ENCODE data around the gene NGFR.

The NGFR gene

DNA sequence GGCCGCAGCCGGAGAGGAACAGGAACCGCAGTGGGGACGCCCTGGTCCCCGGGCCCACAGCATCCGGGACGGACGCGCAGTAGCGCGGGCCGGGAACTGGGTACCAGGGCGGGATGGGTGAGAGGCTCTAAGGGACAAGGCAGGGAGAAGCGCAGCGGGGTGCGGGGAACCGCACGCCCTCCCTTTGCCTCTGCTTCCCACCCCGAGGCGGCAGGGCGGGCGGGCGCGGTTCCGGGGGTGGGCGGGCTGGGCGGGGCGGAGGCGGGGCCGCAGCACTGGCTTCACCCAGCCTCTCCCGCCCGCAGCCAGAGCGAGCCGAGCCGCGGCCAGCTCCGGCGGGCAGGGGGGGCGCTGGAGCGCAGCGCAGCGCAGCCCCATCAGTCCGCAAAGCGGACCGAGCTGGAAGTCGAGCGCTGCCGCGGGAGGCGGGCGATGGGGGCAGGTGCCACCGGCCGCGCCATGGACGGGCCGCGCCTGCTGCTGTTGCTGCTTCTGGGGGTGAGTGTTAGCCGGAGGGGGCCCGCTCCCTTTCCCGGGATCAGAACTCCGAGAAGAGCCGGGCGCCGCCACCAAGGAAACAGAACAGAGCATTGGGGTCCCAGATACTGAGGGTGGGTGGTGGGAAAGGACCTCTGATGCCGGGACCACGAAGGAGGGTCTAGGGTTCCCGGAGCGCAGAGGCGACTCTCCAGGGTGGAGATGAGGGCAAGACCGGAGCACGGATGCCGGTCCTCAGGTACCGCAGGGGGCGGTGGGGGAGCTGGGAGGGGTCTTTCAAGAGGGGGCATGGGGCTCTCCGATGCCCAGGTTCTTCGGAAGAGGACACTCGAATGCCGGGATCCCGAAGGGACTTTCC, at the start of gene NGFR:
NGFR (plus strand) TSS at position 308 of the 856 bp plus-strand sequence; CDS start at position 433, 125 bp downstream.
- DNase-seq (ENCODE audit: low spot score), result peak; percentile 78

DNA sequence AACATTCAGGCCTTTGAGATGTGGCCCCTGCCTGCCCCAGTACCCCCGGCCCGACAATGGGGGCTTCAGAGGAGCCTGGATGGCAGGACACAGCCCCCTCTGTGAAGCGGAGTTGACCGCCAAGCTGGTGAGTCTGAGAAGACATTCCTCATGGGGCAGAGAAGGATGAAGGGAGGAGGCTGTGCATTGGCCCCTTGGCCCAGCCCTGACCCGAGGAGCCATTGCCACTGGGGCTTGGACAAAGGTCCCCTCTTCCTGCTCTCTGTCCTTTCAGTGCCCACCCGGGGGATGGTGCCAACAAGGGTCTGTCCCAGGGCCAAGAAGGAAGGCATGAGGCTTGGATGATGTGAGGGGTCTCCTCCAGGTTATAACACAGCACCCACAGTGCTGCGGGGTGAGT, 49.5 kb upstream of the NGFR start:
- no peak for DNase-seq (ENCODE audit: low spot score)

DNA sequence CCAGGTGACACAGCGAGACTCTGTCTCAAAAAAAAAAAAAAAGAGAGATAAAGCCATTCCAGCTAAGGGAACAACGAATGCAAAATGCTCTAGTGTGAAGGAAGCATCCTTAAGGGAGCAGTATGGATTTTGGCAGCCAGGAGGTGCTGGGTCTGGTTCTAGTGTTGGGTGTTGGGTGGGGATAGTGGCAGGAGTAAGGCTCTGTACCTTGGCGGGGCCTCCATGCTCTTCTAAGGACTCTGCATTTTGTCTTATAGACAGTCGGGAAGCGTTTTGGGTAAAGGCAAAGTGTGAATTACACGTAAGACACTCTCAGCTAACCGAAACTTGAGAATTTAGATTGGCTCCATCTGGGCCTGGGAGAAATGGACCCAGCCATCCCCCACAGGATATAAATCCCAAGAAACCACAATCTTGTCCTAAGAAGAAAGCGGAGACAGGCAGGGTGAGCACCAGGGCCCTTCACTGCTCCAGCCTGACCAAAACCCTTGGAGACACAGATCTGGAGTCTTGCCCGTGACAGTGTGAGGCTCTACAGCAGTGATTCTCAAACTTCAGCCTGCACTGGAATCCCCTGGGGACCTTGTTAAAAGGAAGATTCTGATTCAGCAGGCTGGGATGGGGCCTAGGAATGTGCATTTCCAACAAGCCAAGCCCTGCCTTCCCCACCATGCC, 47.3 kb upstream of the NGFR start:
- DNase-seq (ENCODE audit: low spot score), result no peak

DNA sequence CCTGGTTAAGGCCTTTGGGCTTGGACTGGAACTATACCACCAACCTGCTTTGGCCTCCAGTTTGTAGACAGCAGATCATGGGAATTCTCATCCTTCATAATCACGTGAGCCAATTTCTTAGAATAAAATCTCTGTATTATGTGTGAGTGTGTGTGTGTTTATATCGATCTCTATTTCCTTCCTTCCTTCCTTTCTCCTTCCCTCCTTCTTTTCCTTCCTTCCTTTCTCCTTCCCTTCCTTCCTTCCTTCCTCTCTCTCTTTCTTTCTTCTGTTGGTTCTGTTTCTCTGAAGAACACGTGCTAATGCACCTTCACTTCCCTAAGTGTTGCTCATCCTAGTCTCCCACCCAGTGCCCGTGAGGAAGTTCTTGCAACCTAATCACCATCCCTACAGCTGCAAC, 44.9 kb upstream of the NGFR start:
- DNase-seq (ENCODE audit: low spot score), result no peak

DNA sequence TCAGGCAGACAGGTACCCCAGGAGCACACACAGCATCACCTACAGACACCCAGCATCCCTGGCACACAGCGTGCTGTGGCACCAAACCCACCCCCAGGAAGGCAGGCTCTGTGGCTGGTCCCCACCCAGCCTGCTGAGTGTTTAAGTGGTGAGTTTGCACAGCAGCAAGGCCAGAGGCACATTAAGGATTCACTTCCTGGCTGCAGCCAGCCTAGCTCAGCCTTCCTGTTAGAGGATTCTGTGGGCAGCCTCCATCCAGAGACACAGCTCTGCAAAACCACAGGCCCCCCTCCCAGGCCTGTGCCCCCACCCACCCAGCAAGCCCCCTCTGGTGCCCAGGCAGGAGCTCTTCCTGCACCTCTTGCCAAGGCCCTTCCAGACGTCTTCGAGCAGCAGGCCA, 44.4 kb upstream of the NGFR start:
- DNase-seq (ENCODE audit: low spot score), result no peak

- DNase-seq (ENCODE audit: low spot score), result no peak
Observed at GRCh38 chr17:49452201-49452600, 42.9 kb upstream of the NGFR start.

DNA sequence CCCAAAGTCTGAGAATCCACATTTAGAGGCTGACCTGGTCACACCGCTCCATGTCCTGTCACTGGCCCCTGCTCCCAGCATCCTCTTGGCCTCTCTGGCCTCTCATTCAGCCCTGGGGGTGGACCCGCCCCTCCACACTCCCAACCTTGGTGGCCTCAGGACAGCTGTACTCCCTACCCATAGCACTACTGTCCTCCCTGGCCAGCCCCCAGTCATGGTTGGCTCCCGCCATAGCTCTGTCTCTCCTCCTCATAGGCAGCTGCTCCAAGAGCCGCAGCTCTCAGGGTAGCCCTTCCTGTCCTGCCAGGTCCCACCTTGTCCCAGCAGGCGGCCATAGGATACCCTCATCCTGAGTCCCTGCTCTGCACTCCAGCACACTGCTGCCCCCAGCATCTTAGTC, 42.4 kb upstream of the NGFR start:
- no peak for DNase-seq (ENCODE audit: low spot score)

DNA sequence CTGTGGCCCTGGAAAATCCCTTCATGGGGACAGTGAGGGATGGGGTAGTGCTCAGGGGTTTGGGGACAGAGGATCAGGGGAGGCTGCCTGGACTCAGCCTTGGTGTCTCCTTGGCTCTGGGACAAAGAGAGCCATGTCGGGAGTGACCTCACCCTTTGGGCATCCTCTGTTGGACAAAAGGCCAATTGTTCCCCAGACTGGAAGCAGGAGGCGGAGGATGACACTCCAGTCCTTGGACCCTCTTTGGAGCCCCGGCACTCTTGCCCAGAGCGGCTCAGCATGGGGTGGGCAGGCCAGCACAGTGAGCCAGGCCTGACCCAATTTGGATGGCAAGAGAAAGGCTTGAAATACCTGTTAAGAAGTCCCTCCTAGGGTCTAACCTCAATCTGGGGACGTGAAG, 41.0 kb upstream of the NGFR start:
- peak; percentile 89 for DNase-seq (ENCODE audit: low spot score)

- DNase-seq (ENCODE audit: low spot score), result no peak
Observed at GRCh38 chr17:49455272-49455861, 39.7 kb upstream of the NGFR start.

DNA sequence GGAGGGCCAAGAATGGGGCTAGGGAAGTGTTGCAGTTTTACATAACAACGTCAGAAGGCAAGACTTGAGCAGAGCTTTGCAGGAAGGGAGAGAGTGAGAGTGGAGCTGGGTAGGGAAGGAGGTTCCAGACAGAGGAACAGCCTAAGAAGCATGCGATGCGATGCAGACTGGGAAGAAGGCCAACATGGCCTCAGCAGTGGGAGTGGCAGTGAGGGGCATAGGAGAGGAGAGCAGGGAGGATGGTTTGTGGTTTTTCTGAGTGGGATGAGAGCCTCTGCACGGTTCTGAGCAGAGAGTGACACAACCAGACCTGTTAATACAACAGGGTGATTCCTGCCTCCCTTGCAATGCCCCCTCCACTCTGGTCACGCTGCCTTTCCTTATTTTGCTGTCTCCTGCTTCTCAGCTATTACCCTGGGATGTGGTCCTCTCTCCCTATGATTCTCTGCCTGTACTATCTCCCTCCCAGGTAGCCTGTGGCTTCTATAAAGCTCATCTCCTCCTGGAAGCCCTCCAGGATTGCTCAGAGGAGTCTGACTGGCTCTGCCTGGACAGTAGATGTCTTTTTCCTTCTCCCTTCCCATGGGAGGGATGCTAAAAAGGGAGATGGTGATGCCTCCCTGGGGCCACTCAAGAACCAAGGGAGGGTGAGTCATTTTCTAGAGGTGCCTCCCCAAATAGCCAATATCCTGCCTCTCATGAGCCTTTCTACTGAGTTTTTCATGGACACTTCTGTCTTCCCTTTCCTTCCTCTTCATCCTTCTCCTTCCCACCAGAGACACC, 38.7 kb upstream of the NGFR start:
- no peak for DNase-seq (ENCODE audit: low spot score)

DNA sequence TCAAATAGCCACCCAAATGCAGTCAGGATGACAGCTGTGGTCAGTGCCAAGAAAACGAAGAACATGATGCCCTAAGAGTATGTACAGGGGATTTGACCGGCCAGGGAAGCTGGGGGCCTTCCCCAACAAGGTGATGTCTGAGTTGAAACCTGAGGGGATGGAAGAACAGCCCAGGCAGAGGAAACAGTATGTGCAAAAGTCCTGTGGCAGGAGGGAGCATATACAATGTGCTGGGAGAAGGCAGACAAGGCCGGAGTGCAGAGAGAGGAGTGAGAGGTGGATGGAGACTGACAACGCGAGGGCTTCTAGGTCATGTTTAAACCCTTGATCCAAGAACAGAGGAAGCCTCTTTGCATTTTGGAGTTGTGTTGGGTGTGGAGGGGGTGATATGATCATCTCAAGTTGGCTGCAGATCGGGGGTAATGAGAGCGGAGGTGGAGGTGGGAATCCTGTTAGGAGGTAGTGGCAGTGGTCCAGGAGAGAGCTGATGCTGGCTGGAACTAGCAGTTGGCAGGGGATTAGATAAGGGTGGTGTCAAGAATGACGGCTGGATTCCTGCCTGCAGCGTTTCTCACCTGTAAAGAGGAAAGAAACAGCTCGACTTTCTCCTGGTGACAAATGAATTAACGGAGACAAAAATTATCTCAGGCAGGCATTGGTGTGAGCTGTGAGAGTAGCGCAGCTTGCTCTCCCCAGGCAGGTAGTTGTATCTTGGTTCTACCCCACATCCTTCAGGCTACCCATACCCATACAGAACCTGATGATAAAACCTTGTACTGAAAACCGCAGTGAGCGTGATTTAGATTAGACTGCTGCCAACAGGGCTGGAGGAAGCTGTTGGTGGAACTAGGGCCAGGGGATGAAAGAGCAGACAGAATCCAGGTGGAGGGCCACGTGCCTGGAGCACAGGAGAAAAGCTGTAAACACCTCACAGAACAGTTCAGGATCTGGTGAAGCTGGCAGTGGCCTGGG, 37.2 kb upstream of the NGFR start:
- DNase-seq (ENCODE audit: low spot score), result no peak

- no peak for DNase-seq (ENCODE audit: low spot score)
Observed at GRCh38 chr17:49459401-49459984, 35.6 kb upstream of the NGFR start.

- no peak for DNase-seq (ENCODE audit: low spot score)
Observed at GRCh38 chr17:49460401-49460800, 34.7 kb upstream of the NGFR start.

DNA sequence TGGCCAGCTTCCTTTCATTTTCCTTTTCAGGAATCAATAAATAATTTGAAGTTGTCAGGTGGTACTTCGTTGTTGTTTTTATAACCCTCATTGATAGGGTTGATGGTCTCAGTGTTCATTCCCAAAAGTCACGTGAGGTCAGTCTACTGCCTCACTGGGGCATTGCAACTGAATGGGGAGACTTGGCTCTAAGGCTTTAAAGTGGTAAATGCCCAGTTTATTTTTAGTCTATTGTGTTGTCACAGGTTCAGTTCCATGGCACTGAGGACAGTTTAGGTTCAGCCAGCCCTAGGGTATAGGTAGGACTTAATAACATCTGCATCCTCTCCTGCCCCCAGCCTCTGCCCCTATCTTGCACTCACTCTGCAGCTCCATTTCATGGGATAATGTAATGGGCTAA, 33.5 kb upstream of the NGFR start:
- DNase-seq (ENCODE audit: low spot score), result no peak

DNA sequence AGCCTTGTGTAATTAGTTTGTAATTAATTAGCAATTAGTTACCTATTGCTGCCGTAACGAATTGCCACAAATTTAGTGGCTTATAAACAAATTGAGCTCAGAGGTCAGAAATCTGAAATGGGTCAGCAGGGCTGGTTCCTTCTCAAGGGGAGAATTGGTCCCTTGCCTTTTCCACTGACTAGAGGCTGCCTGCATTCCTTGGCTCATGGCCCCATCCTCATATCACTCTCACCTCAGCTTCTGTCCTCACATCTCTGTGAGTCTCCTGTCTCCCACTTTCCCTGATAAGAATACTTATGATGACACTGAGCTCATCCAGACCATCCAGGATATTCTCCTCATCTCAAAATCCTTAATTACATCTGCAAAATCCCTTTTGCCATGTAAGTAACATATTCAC, 31.0 kb upstream of the NGFR start:
- no peak for DNase-seq (ENCODE audit: low spot score)

GRCh38 chr17:49465331-49465903, 29.7 kb upstream of the NGFR start:
- no peak for DNase-seq (ENCODE audit: low spot score)

GRCh38 chr17:49466436-49466835, 28.7 kb upstream of the NGFR start:
- DNase-seq (ENCODE audit: low spot score), result no peak

DNA sequence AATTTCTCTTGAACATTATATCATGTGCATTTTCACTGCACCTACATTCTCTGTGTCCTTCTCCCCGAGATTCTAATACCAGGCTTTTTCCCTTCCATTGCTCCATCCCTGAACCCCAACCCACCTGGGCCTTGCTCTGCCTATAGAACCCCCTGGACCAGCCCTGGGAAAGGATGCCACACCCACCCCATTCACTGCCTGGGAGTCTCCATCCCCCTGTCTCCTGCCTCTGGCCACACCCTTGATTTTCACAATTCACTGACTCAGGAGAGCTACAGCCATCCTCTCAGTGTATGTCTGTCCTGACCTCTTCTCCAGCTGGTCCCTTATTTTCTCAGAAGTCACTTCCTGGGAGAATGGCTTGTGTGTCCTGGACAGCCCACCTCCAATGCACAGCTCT, 27.9 kb upstream of the NGFR start:
- no peak for DNase-seq (ENCODE audit: low spot score)

DNA sequence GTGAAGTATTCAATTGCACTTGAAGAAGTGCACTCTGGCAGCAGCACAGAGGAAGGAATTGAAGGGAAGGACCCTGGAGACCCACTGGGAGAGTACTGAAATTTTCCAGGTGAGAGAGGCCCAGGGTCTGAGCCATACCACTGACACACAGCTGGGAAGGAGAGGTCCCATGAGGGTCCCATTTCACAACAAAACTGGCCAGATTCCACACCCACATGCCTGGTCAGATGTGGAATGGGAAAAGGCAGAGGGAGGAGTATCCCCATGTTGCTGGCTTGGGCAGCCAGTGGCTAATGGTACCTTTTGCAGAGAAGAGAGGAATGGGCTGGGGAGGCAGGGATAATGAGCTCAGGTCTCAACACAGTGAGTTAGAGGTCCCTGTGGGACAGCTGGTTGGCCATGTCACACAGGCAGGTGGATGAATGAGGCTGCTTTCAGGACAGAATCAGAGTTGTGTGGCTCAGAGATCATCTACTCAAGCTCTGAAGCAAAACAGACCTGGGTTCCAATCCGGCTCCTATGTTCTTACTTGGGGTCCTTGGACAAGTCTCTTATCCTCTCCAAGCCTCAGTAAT, 26.2 kb upstream of the NGFR start:
- DNase-seq (ENCODE audit: low spot score), result no peak

Data from globus pallidus (tissue), 1 donor.